ENCODE measurements around the gene SPOP. TPM values are rescaled to one million over a fixed set of nuclear protein-coding genes. Genes with fewer than 3 reads are reported as not detected.

The SPOP gene
- total and polyA plus RNA-seq, 9 of the 15 experiments (the other 6 are each of a cell fraction or from before 2014, with no cell fraction given) = 34.2 to 65.9 (median 39.7) TPM

- POLR2A ChIA-PET = no interaction called here
- intact Hi-C loops (cut with micrococcal nuclease) = no loop called here
- CTCF ChIA-PET (ENCODE audit: low intra/inter-chr PET ratio) = interaction anchor here (1.2 kb wide), 1 partner anchor 10 kb away, joined by 3 read pairs; no protein-coding TSS in a partner anchor
- H3K9ac ChIP-seq (ENCODE audit: insufficient read depth in 1 of 2, low read depth in 2 of 2, low read length in 2 of 2) = no peak overlapping the region
- no peaks in the 10 kb centered on the region for H3K9me3 ChIP-seq (replicated peaks; ENCODE audit: control insufficient read depth, insufficient read depth, low read depth, low read length)
- H2AFZ ChIP-seq (ENCODE audit: low read depth, low read length) = no peak overlapping the region
- no peak for DNase-seq (ENCODE audit: extremely low read depth in 1 of 4, low spot score in 3 of 4)
- H4K20me1 ChIP-seq (replicated peaks; ENCODE audit: control insufficient read depth, insufficient read depth, low read length) = no peaks in the 10 kb centered on the region
- H3K79me2 ChIP-seq (ENCODE audit: control insufficient read depth, insufficient read depth, low read length) = peaks cover 34% of the 10 kb centered on the region
- ATAC-seq = no peak
- 65% methylated on average over 1 of the region's 1 CpG for WGBS (ENCODE audit: insufficient coverage, low coverage, missing lambda C conversion rate)
- H3K4me3 ChIP-seq = no peak overlapping the region
- no peak for FAIRE-seq
- no peaks in the 10 kb centered on the region for H3K4me1 ChIP-seq (replicated peaks in 1 of 2; ENCODE audit: control insufficient read depth in 2 of 2, insufficient read depth in 2 of 2, low read length in 2 of 2)
- no peaks in the 10 kb centered on the region for H3K27me3 ChIP-seq (ENCODE audit: control insufficient read depth in 2 of 2, insufficient read depth in 2 of 2, low read length in 2 of 2)
- H3K36me3 ChIP-seq (ENCODE audit: control insufficient read depth, insufficient read depth, low read length) = peaks cover 8% of the 10 kb centered on the region; the same call in 1 of the 3 replicates
- H3K4me2 ChIP-seq (ENCODE audit: insufficient read depth, low read length) = no peak overlapping the region
- no peak for TF ChIP-seq ELF4 (CRISPR knock-in tag; IDR thresholded peaks at IDR 0.05)
- TF ChIP-seq HMG20B (CRISPR knock-in tag; IDR thresholded peaks at IDR 0.05) = no peak
- TF ChIP-seq FOXA3 (CRISPR knock-in tag; conservative IDR thresholded peaks at IDR 0.05 in 1 of 2, IDR thresholded peaks at IDR 0.05 in 1 of 2) = no peak
- no peak for TF ChIP-seq ARID3A (IDR thresholded peaks at IDR 0.05; ENCODE audit: borderline replicate concordance, low read depth, low read length)
- no peak for TF ChIP-seq SLC30A9 (CRISPR knock-in tag; IDR thresholded peaks at IDR 0.05)
- TF ChIP-seq ZNF764 (CRISPR knock-in tag; IDR thresholded peaks at IDR 0.05; ENCODE audit: low read depth) = no peak
- no peak for TF ChIP-seq GATAD2B (IDR thresholded peaks at IDR 0.05; ENCODE audit: borderline replicate concordance)
- TF ChIP-seq KDM2B (CRISPR knock-in tag; IDR thresholded peaks at IDR 0.05) = no peak
- TF ChIP-seq PML (IDR thresholded peaks at IDR 0.05; ENCODE audit: low read length) = no peak
- no peak for TF ChIP-seq HCFC1 (IDR thresholded peaks at IDR 0.05; ENCODE audit: low read depth, low read length)
- TF ChIP-seq HOXB6 (CRISPR knock-in tag; IDR thresholded peaks at IDR 0.05; ENCODE audit: borderline replicate concordance) = no peak
- TF ChIP-seq NCOA2 (IDR thresholded peaks at IDR 0.05; ENCODE audit: partially characterized antibody in 2 of 2) = no peak
- TF ChIP-seq MTF1 (CRISPR knock-in tag; IDR thresholded peaks at IDR 0.05; ENCODE audit: borderline replicate concordance) = no peak
- TF ChIP-seq PTTG1 (tag; IDR thresholded peaks at IDR 0.05; ENCODE audit: low read depth) = no peak
- TF ChIP-seq MYBL2 (IDR thresholded peaks at IDR 0.05; ENCODE audit: low read depth) = no peak
- no peak for TF ChIP-seq MYBL2 (CRISPR knock-in tag; IDR thresholded peaks at IDR 0.05; ENCODE audit: borderline replicate concordance)
- TF ChIP-seq ZNF280A (IDR thresholded peaks at IDR 0.05; ENCODE audit: low read depth, partially characterized antibody) = no peak
- no peak for TF ChIP-seq ZNF717 (CRISPR knock-in tag; IDR thresholded peaks at IDR 0.05)
- in situ Hi-C loops (cut with MboI) = no loop called here
- H3K9me1 ChIP-seq (ENCODE audit: control insufficient read depth, insufficient read depth, low read length) = no peaks in the 10 kb centered on the region
- no peak overlapping the region for H3K27ac ChIP-seq (ENCODE audit: extremely low read depth, low read depth, low read length)
- BruUV-seq (replicated peaks) = no TSS peak
These were observed 43.4 kb downstream of the SPOP start for GRCh38 chr17:49634485-49634860.
